Ascending aorta (tissue), 2 donors: ENCODE data around the gene DDX52. TPM values are rescaled to one million over a fixed set of nuclear protein-coding genes. Genes with fewer than 3 reads are reported as not detected.
"Not testable (repeated sequence)": the region's sequence is repeated elsewhere in the genome, so short reads cannot be mapped to it uniquely, and the experiment has no call there.

Experiments used
- DNase-seq, 2 donors: peaks; one replicate each; pipeline ENCODE4 v3.0.0-alpha.2; 2019; ENCODE audit warnings: low spot score in 2 of 2
- H3K27ac ChIP-seq, 2 donors: fragments of 200-600 bp; sonication (generic); one replicate each; pipeline ENCODE4 v1.5.1; 2016 to 2017; ENCODE audit warnings: mild to moderate bottlenecking in 1 of 2
- H3K27me3 ChIP-seq: fragments of 200-600 bp; sonication (generic); one replicate; pipeline ENCODE4 v1.5.1; 2017
- H3K36me3 ChIP-seq, 2 donors: fragments of 200-600 bp; sonication (generic); one replicate each; pipeline ENCODE4 v1.5.1; 2016
- H3K4me1 ChIP-seq, 2 donors: fragments of 200-600 bp; sonication (generic); one replicate each; pipeline ENCODE4 v1.5.1; 2016 to 2017; ENCODE audit warnings: mild to moderate bottlenecking in 1 of 2
- H3K4me3 ChIP-seq, 2 donors: fragments of 200-600 bp; sonication (generic); one replicate each; pipeline ENCODE4 v1.5.1; 2016 to 2017; ENCODE audit warnings: mild to moderate bottlenecking in 1 of 2
- H3K9me3 ChIP-seq, 2 donors: fragments of 200-600 bp; sonication (generic); one replicate each; pipeline ENCODE4 v1.5.1; 2016
- intact Hi-C: fragments of 100-400 bp; cut with DNase I; formaldehyde crosslinking; loops from one replicate; pipeline ENCODE4 v1.15.1; 2023
- total RNA-seq: library from RNA; depleted of rRNA; stranded (reverse); fragments of >200 nt; gene quantifications from one replicate; pipeline ENCODE4 v1.1.0, GENCODE V29; 2016
- TF ChIP-seq, protein P1 (sequence below), 3 experiments: fragments of 200-600 bp in 2 of 3; fragments of 450-650 bp in 1 of 3; sonication (generic) in 2 of 3; IDR thresholded peaks; one replicate each; pipeline ENCODE4 v1.5.1; 2016 to 2019; ENCODE audit warnings: antibody characterized with exemption in 3 of 3, mild to moderate bottlenecking in 1 of 3, moderate library complexity in 1 of 3

The DDX52 gene, protein sequence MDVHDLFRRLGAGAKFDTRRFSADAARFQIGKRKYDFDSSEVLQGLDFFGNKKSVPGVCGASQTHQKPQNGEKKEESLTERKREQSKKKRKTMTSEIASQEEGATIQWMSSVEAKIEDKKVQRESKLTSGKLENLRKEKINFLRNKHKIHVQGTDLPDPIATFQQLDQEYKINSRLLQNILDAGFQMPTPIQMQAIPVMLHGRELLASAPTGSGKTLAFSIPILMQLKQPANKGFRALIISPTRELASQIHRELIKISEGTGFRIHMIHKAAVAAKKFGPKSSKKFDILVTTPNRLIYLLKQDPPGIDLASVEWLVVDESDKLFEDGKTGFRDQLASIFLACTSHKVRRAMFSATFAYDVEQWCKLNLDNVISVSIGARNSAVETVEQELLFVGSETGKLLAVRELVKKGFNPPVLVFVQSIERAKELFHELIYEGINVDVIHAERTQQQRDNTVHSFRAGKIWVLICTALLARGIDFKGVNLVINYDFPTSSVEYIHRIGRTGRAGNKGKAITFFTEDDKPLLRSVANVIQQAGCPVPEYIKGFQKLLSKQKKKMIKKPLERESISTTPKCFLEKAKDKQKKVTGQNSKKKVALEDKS
- 12.6 TPM for total RNA-seq

DNA sequence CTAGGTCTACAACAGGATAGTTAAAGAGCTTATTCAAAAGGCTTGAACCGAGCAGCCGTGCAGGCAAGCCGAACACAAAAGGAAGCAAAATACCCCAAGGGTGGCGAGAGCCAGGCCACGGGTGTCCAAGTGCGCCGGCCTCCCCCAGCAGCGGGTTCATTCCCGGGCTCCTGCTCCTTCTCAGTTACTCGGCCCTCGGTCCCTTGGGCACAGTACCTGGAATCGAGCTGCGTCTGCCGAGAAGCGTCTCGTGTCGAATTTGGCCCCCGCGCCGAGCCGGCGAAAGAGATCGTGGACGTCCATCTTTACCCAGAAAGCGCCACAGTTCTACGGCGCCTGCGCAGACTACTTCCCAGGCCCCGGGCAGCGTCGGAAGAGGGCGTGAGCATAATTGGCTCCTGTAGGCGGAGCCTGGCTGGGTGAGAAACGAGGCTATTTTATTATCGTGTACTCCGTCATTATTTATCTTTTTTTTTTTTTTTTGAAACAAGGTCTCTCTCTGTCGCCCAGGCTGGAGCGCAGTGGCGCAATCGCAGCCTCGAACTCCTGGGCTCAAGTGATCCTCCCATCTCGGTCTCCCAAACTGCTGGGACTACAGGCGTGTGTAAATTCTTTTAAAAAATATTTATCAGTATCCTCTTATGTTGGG is at the start of gene DDX52:
TSS of gene DDX52 (minus strand) at position 329 of the 649 bp plus-strand sequence. CDS start at position 303, 26 bp downstream.
- intact Hi-C loops: no loop called here
- TF ChIP-seq, protein P1, sequence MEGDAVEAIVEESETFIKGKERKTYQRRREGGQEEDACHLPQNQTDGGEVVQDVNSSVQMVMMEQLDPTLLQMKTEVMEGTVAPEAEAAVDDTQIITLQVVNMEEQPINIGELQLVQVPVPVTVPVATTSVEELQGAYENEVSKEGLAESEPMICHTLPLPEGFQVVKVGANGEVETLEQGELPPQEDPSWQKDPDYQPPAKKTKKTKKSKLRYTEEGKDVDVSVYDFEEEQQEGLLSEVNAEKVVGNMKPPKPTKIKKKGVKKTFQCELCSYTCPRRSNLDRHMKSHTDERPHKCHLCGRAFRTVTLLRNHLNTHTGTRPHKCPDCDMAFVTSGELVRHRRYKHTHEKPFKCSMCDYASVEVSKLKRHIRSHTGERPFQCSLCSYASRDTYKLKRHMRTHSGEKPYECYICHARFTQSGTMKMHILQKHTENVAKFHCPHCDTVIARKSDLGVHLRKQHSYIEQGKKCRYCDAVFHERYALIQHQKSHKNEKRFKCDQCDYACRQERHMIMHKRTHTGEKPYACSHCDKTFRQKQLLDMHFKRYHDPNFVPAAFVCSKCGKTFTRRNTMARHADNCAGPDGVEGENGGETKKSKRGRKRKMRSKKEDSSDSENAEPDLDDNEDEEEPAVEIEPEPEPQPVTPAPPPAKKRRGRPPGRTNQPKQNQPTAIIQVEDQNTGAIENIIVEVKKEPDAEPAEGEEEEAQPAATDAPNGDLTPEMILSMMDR (IDR thresholded peaks at IDR 0.05): peak in 1 of 3 experiments; percentile 15
- Histone ChIP-seq H3K36me3 (peaks cover 5 to 8% of the 10 kb centered on the region in 2 donors), H3K4me1 (peaks cover 0 to 2% of the 10 kb centered on the region in 2 donors), H3K9me3 (no peaks in the 10 kb centered on the region), H3K27ac (peak within 1 kb of the TSS; percentile 89 to 91), H3K27me3 (no peaks in the 10 kb centered on the region), H3K4me3 (peak within 1 kb of the TSS; percentile 81 to 90)
- DNase-seq: peak; percentile 79 to 96

DNA sequence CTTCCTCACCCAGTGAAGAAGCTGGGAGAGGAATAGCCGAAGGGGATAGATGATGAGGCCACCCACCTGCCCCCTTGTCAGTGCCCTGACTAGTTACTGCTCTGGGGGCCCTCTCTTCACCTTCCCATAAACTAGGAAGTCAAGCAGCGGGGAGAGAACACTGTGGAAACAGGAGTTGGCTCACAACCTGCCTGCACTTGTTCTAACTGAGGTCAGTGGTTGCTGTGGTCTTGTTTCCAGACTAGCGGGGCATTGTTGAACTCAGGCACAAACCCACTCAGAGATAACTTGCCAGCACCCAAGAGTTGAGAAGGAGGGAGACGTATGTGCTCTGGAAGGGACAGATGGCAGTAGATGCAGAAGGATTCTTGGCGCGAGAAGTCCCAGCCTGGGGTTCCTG is 48.6 kb upstream of the DDX52 start:
- intact Hi-C loops: no loop called here
- Histone ChIP-seq H3K4me1 (no peaks in the 10 kb centered on the region), H3K27me3 (no peaks in the 10 kb centered on the region), H3K36me3 (no peaks in the 10 kb centered on the region), H3K9me3 (peaks cover 0 to 6% of the 10 kb centered on the region in 2 donors), H3K4me3 (no peak overlapping the region), H3K27ac (no peak overlapping the region)
- DNase-seq: no peak
- TF ChIP-seq, protein P1 (IDR thresholded peaks at IDR 0.05): no peak

DNA sequence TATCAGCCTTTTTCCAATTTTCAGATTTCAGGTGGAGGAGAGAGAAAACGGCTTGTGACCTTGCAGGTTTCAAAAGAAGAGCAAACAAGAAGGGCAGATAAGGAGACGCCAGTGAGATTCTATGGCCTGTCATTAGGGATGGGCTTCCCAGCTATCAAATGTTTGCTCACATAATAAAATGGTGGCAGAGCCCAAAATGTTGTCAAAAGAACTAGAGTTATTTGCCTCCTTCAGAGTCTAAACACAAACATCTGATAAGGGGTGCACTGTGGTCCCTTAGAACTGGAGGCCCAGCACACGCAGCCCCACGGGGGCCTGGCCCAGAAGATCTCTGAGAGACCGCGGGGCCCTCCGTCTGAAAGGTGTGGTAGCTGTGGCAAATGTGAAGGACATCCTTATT is 46.1 kb upstream of the DDX52 start:
- Histone ChIP-seq H3K9me3 (no peaks in the 10 kb centered on the region), H3K4me1 (no peaks in the 10 kb centered on the region), H3K4me3 (no peak overlapping the region), H3K36me3 (no peaks in the 10 kb centered on the region), H3K27ac (no peak overlapping the region), H3K27me3 (no peaks in the 10 kb centered on the region)
- intact Hi-C loops: no loop called here
- TF ChIP-seq, protein P1 (IDR thresholded peaks at IDR 0.05): no peak
- no peak for DNase-seq

DNA sequence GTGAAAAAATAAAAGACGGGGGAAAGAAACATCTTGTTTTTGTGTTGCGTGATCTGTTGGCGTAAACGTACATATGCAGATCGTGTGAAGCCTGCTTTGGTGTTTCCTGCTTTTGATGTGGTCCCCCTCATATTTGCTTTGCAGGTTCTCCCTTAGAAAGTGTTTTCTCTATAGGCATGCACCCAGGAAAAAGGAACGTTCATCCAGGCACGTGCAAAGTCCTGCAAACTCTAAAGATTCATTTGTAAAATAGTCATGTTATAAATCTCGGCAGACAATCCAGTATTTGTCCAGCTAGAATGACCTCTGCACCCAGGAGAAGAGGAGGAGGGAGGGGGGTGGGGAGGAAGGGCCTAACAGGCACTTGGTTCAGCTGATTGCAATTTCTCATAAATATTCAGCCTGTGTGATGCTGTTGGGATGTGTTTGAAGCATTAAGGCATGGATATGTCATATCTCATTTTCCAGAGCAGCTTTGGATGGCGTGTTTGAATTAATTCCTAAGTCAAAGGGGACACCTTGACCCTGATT is 40.3 kb upstream of the DDX52 start:
- TF ChIP-seq, protein P1 (IDR thresholded peaks at IDR 0.05): no peak
- no peak overlapping the region for H3K27ac ChIP-seq
- DNase-seq: no peak
- no peaks in the 10 kb centered on the region for H3K36me3 ChIP-seq
- intact Hi-C loops: no loop called here
- no peak overlapping the region for H3K4me3 ChIP-seq
- H3K9me3 ChIP-seq: no peaks in the 10 kb centered on the region
- H3K27me3 ChIP-seq: no peaks in the 10 kb centered on the region
- no peaks in the 10 kb centered on the region for H3K4me1 ChIP-seq

DNA sequence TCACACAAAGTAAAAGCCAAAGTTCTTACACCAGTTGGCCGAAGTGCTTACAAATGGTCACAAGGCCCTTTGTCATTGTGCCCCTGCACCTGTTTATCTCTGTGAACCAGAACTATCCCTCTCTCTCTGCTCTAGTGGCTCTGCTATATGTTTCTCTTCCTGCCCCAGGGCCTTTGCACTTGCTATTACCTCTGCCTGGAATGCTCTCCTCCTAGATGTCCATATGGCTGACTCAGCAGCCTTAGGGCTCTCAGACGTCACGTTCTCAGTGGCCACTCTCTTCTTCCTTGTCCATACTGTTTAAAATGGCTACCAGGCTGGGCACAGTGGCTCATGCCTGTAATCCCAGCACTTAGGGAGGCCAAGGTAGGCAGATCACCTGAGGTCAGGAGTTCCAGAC is 38.8 kb upstream of the DDX52 start:
- no peaks in the 10 kb centered on the region for H3K36me3 ChIP-seq
- TF ChIP-seq, protein P1 (IDR thresholded peaks at IDR 0.05): no peak
- H3K27me3 ChIP-seq: no peaks in the 10 kb centered on the region
- no peak overlapping the region for H3K27ac ChIP-seq
- DNase-seq: no peak
- intact Hi-C loops: no loop called here
- H3K4me3 ChIP-seq: no peak overlapping the region
- H3K9me3 ChIP-seq: no peaks in the 10 kb centered on the region
- no peaks in the 10 kb centered on the region for H3K4me1 ChIP-seq

DNA sequence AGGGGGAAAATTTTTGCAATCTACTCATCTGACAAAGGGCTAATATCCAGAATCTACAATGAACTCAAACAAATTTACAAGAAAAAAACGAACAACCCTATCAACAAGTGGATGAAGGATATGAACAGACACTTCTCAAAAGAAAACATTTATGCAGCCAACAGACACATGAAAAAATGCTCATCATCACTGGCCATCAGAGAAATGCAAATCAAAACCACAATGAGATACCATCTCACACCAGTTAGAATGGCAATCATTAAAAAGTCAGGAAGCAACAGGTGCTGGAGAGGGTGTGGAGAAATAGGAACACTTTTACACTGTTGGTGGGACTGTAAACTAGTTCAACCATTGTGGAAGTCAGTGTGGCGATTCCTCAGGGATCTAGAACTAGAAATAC is 36.7 kb upstream of the DDX52 start:
- H3K36me3 ChIP-seq, H3K4me3 ChIP-seq, intact Hi-C loops: not testable (repeated sequence)

More for the DNA sequence above, 36.7 kb upstream of the DDX52 start:
- not testable (repeated sequence) for H3K9me3 ChIP-seq, DNase-seq, H3K27me3 ChIP-seq, H3K4me1 ChIP-seq, H3K27ac ChIP-seq
